ENCODE data around the gene DMRTB1.

GRCh38 chr1:53499257-53500203, 40.3 kb downstream of the DMRTB1 start:
- TF ChIP-seq BRCA1 (IDR thresholded peaks at IDR 0.05; ENCODE audit: low read depth, low read length) = no peak
- no peak for TF ChIP-seq ATF2 (IDR thresholded peaks at IDR 0.05; ENCODE audit: low read length)
- TF ChIP-seq NRF1 (IDR thresholded peaks at IDR 0.05; ENCODE audit: low read depth, low read length) = no peak
- no peak for TF ChIP-seq CHD1 (IDR thresholded peaks at IDR 0.05; ENCODE audit: low read depth, low read length)
- no peak for TF ChIP-seq CTCF (IDR thresholded peaks at IDR 0.05; ENCODE audit: control extremely low read depth in 1 of 3, insufficient read depth in 1 of 3, low read depth in 1 of 3, low read length in 3 of 3)
- TF ChIP-seq CREB1 (IDR thresholded peaks at IDR 0.05) = no peak
- no peak for TF ChIP-seq ZNF274 (IDR thresholded peaks at IDR 0.05; ENCODE audit: borderline replicate concordance, extremely low read depth, low read length)
- no peak for TF ChIP-seq RNF2 (IDR thresholded peaks at IDR 0.05; ENCODE audit: borderline replicate concordance, low read depth, low read length, missing control alignments, poor library complexity, severe bottlenecking)
